ENCODE results near the gene PPARGC1A. TPM values are rescaled to one million over a fixed set of nuclear protein-coding genes. Genes with fewer than 3 reads are reported as not detected.

The PPARGC1A gene, protein sequence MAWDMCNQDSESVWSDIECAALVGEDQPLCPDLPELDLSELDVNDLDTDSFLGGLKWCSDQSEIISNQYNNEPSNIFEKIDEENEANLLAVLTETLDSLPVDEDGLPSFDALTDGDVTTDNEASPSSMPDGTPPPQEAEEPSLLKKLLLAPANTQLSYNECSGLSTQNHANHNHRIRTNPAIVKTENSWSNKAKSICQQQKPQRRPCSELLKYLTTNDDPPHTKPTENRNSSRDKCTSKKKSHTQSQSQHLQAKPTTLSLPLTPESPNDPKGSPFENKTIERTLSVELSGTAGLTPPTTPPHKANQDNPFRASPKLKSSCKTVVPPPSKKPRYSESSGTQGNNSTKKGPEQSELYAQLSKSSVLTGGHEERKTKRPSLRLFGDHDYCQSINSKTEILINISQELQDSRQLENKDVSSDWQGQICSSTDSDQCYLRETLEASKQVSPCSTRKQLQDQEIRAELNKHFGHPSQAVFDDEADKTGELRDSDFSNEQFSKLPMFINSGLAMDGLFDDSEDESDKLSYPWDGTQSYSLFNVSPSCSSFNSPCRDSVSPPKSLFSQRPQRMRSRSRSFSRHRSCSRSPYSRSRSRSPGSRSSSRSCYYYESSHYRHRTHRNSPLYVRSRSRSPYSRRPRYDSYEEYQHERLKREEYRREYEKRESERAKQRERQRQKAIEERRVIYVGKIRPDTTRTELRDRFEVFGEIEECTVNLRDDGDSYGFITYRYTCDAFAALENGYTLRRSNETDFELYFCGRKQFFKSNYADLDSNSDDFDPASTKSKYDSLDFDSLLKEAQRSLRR
- not detected in 2 replicates for total RNA-seq (2013; cell fraction: nucleolus; rRNA removed)
- total RNA-seq (2014; rRNA removed) (0.11 TPM in 1 of 2 replicates, not detected in the other), total RNA-seq (2014; rRNA removed; fragmentation: Illumina TruSeq; extraction: Trizol) (0.04 TPM in 1 of 2 replicates, not detected in the other), total RNA-seq (2021) (0.05 TPM in 1 of 2 replicates, not detected in the other), polyA plus RNA-seq (2011; rRNA removed) (0.01 TPM in 1 of 2 replicates, not detected in the other), polyA plus RNA-seq (2014; fragmentation: Illumina TruSeq; extraction: Trizol) (not detected in 2 replicates), polyA plus RNA-seq (2014; fragmentation: Nextera tagmentation; extraction: Ambion mirVana) (not detected), polyA plus RNA-seq (2014; rRNA removed) (not detected in 2 replicates), polyA plus RNA-seq (2016; fragmentation: Nextera tagmentation; extraction: Ambion mirVana) (not detected), polyA minus RNA-seq (2011; rRNA and poly(A)+ RNA removed) (not detected in 2 replicates), Bru-seq, nascent RNA (percentile 10 among the genes with signal in this experiment), BruChase-seq, experiment 1, labeled RNA remaining after a 6-hour chase (percentile 15 among the genes with signal in this experiment), BruChase-seq, experiment 2, labeled RNA remaining after a 2-hour chase (percentile 5 among the genes with signal in this experiment)
- not detected for polyA plus RNA-seq (2011; ENCODE audit: low read depth)
- not detected in 2 replicates for polyA plus RNA-seq (2011; cell fraction: cytosol; rRNA removed)
- polyA plus RNA-seq (2011; cell fraction: nucleus; rRNA removed), result not detected in 2 replicates
- 0.28 TPM in 1 of 2 replicates, not detected in the other for polyA plus RNA-seq (2012)
- polyA minus RNA-seq (2011; cell fraction: cytosol; rRNA and poly(A)+ RNA removed), result not detected in 2 replicates
- polyA minus RNA-seq (2011; cell fraction: nucleus; rRNA and poly(A)+ RNA removed), result 0.10 TPM in 1 of 2 replicates, not detected in the other
- long read RNA-seq, experiment 1, partial matches to known transcripts, result 0 of 1 reads
- long read RNA-seq, experiment 1, other reads (novel, unspliced or antisense), result 1 of 1 reads
- long read RNA-seq, experiment 2, partial matches to known transcripts, result 0 of 1 reads
- long read RNA-seq, experiment 2, other reads (novel, unspliced or antisense), result 1 of 1 reads

DNA sequence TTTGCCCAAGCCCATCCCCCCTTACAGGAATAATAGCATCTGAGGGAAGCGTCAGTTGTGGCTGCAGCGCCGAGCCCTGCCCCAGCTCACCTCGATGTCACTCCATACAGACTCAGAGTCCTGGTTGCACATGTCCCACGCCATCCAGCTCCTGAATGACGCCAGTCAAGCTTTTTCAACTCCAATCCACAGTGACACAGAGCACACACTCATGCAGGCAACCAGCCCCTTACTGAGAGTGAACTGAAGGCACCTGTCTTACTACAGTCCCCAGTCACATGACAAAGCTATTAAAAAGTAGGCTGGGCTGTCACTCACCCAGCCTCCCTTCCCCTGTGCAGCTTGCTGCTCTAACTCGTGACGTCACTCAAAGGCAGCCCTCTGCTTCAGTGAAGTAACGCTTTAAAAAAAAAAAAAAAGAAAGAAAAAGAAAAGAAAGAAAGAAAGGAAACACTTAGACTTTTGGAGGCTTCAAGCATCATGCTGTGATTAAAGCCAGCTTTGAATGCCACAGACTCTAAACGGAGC, at the start of gene PPARGC1A:
Gene PPARGC1A (minus strand): TSS at position 234 of the 528 bp plus-strand sequence. CDS start 90 bp downstream, at position 144.
- Histone ChIP-seq H3K79me2 (ENCODE audit: control insufficient read depth, insufficient read depth, low read length) (no peaks in the 10 kb centered on the region), H3K4me3 (no peak within 1 kb of the TSS), H2AFZ (ENCODE audit: control insufficient read depth, low read depth, low read length) (no peak within 1 kb of the TSS), H3K27me3 (replicated peaks in 1 of 2; ENCODE audit: control insufficient read depth in 2 of 2, insufficient read depth in 2 of 2, low read length in 1 of 2) (peaks cover 0 to 1% of the 10 kb centered on the region in 2 experiments; a peak in 1 of 4 replicates), H3K36me3 (ENCODE audit: control insufficient read depth in 2 of 2, insufficient read depth in 2 of 2, low read length in 1 of 2) (no peaks in the 10 kb centered on the region), H3K9ac (ENCODE audit: control insufficient read depth, insufficient read depth, low read length) (no peak within 1 kb of the TSS), H3K4me2 (ENCODE audit: control insufficient read depth, insufficient read depth) (no peak within 1 kb of the TSS), H3K9me3 (replicated peaks; ENCODE audit: control insufficient read depth, insufficient read depth, low read length) (no peaks in the 10 kb centered on the region), H3K27ac (ENCODE audit: control insufficient read depth, insufficient read depth) (no peak within 1 kb of the TSS), H3K4me1 (ENCODE audit: control insufficient read depth, insufficient read depth, low read length) (no peaks in the 10 kb centered on the region), H4K20me1 (ENCODE audit: control insufficient read depth, insufficient read depth) (no peaks in the 10 kb centered on the region)
- ChIA-PET RAD21 (ENCODE audit: unreplicated experiment) (no interaction called here), SMC1A (ENCODE audit: uncharacterized antibody, unreplicated experiment) (interaction anchor here (1.1 kb wide), 1 partner anchor 35 kb away, joined by 3 read pairs; no protein-coding TSS in a partner anchor), CTCF (interaction anchor here (1.0 to 1.5 kb wide), 3 partner anchors 8 to 15 kb away, joined by 3 read pairs; no protein-coding TSS in a partner anchor), POLR2A (interaction anchor here (0.6 kb wide), 1 partner anchor 10 kb away, joined by 6 read pairs; no protein-coding TSS in a partner anchor)
- FAIRE-seq (no peak), DNase-seq (ENCODE audit: low read depth, low spot score) (no peak), ATAC-seq (peak; percentile 33; the same call in 2 of the 3 replicates)
- TF ChIP-seq, protein P1, sequence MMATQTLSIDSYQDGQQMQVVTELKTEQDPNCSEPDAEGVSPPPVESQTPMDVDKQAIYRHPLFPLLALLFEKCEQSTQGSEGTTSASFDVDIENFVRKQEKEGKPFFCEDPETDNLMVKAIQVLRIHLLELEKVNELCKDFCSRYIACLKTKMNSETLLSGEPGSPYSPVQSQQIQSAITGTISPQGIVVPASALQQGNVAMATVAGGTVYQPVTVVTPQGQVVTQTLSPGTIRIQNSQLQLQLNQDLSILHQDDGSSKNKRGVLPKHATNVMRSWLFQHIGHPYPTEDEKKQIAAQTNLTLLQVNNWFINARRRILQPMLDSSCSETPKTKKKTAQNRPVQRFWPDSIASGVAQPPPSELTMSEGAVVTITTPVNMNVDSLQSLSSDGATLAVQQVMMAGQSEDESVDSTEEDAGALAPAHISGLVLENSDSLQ (IDR thresholded peaks at IDR 0.05), result peak; percentile 82
- TF ChIP-seq CBX3 (IDR thresholded peaks at IDR 0.05; ENCODE audit: borderline replicate concordance, low read depth), result no peak
- WGBS (ENCODE audit: insufficient coverage, insufficient replicate concordance, low lambda C conversion rate, missing lambda C conversion rate), result 1% methylated on average over 9 of the region's 10 CpGs
- intact Hi-C loops (cut with micrococcal nuclease; ENCODE audit: unreplicated experiment), result no loop called here
- BruUV-seq (replicated peaks), result no TSS peak
- in situ Hi-C loops (cut with MboI), result no loop called here
